NCI-H345 (cell line): ENCODE data around the gene CASP9.

Experiments
- DNase-seq: peaks from one replicate; lab custom pipeline; 2025; lab: John Stamatoyannopoulos, UW

Gene CASP9

DNA sequence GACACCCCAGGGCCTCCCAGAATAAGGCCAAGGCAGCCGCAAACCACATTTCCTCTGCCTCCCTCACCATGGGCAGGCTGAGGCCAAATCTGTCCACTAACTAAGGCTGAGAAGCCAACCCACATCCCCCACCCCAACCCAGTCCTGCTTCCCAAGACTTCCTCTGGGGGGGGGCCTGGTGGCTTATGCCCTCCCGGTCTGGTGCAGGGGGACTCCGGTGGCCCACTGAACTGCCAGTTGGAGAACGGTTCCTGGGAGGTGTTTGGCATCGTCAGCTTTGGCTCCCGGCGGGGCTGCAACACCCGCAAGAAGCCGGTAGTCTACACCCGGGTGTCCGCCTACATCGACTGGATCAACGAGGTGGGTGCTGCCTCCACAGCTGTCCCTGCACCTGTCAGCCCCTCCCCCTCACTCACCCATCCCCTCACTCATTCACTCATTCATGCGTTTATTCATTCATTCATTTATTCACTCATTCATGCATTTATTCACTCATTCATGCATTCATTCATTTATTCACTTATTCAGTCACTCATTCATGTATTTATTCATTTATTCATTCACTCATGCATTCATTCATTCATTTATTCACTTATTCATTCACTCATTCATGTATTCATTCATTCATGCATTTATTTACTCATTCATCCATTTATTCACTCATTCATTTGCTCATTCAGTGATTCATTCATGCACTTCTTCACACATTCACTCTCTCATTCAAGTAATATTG, 78.5 kb downstream of the CASP9 start:
- no peak for DNase-seq

- no peak for DNase-seq
These were observed 79.3 kb downstream of the CASP9 start for GRCh38 chr1:15444468-15445389.

- no peak for DNase-seq
These were observed 80.7 kb downstream of the CASP9 start for GRCh38 chr1:15443281-15443680.

DNA sequence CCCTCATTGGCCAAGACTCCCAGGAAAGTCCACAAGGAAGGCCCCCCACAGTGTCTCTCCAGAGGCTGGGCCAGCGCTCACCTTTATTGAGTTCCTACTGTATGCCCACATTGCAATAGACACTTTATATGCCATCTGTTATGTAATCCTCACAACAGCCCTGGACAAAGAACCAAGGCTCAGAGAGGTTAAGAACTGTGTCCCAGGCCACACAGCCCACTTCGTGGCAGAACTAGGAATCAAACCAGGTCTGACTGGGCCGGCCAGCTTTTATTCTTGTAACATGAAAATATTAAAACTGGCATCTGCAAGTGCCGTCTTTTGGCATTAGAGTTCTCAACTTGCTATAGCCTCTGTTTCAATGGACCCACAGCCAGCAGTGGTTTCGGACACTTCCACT, 81.3 kb downstream of the CASP9 start:
- no peak for DNase-seq

GRCh38 chr1:15442119-15442518, 81.9 kb downstream of the CASP9 start:
- DNase-seq = no peak
